Measurements from ENCODE around the gene GOT1.

The GOT1 gene

DNA sequence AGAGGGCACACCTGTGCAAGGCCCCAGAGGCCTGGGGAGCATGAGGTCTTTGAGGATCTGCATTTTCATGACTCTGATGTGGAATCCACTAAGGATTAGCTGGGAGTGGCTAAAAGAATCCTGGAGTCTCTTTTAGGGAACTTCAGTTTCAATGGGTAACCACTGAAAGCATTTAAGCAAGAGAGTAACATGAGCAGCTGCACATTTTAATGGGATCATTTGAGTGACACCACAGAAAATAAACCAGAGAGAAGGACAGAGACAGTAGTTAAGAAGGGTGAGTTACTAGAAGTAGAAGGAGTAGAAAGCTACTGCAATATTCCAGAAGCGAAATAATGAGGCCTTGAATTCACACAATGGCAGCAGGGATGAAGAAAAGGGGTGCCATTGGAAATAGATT, 5.2 kb downstream of the GOT1 start:
- TF ChIP-seq CREB1 (IDR thresholded peaks at IDR 0.05; ENCODE audit: low read depth) (no peak), NFIC (IDR thresholded peaks at IDR 0.05) (no peak), EGR1 (IDR thresholded peaks at IDR 0.05) (no peak), TAF1 (IDR thresholded peaks at IDR 0.05; ENCODE audit: low read depth) (no peak), RAD21 (IDR thresholded peaks at IDR 0.05; ENCODE audit: low read depth) (no peak), EP300 (IDR thresholded peaks at IDR 0.05; ENCODE audit: borderline replicate concordance) (no peak), YY1 (IDR thresholded peaks at IDR 0.05; ENCODE audit: low read depth) (no peak), ZBTB7A (IDR thresholded peaks at IDR 0.05; ENCODE audit: low read depth) (no peak), TCF12 (IDR thresholded peaks at IDR 0.05; ENCODE audit: low read depth) (no peak), CEBPB (IDR thresholded peaks at IDR 0.05) (no peak), FOXM1 (IDR thresholded peaks at IDR 0.05; ENCODE audit: borderline replicate concordance, low read depth) (no peak), TEAD4 (IDR thresholded peaks at IDR 0.05) (no peak)
- TF ChIP-seq, protein P1, sequence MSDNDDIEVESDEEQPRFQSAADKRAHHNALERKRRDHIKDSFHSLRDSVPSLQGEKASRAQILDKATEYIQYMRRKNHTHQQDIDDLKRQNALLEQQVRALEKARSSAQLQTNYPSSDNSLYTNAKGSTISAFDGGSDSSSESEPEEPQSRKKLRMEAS (IDR thresholded peaks at IDR 0.05) = no peak
- TF ChIP-seq, protein P2, sequence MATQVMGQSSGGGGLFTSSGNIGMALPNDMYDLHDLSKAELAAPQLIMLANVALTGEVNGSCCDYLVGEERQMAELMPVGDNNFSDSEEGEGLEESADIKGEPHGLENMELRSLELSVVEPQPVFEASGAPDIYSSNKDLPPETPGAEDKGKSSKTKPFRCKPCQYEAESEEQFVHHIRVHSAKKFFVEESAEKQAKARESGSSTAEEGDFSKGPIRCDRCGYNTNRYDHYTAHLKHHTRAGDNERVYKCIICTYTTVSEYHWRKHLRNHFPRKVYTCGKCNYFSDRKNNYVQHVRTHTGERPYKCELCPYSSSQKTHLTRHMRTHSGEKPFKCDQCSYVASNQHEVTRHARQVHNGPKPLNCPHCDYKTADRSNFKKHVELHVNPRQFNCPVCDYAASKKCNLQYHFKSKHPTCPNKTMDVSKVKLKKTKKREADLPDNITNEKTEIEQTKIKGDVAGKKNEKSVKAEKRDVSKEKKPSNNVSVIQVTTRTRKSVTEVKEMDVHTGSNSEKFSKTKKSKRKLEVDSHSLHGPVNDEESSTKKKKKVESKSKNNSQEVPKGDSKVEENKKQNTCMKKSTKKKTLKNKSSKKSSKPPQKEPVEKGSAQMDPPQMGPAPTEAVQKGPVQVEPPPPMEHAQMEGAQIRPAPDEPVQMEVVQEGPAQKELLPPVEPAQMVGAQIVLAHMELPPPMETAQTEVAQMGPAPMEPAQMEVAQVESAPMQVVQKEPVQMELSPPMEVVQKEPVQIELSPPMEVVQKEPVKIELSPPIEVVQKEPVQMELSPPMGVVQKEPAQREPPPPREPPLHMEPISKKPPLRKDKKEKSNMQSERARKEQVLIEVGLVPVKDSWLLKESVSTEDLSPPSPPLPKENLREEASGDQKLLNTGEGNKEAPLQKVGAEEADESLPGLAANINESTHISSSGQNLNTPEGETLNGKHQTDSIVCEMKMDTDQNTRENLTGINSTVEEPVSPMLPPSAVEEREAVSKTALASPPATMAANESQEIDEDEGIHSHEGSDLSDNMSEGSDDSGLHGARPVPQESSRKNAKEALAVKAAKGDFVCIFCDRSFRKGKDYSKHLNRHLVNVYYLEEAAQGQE (IDR thresholded peaks at IDR 0.05; ENCODE audit: low read depth) = no peak
- TF ChIP-seq, protein P3, sequence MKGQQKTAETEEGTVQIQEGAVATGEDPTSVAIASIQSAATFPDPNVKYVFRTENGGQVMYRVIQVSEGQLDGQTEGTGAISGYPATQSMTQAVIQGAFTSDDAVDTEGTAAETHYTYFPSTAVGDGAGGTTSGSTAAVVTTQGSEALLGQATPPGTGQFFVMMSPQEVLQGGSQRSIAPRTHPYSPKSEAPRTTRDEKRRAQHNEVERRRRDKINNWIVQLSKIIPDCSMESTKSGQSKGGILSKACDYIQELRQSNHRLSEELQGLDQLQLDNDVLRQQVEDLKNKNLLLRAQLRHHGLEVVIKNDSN (IDR thresholded peaks at IDR 0.05) = no peak

DNA sequence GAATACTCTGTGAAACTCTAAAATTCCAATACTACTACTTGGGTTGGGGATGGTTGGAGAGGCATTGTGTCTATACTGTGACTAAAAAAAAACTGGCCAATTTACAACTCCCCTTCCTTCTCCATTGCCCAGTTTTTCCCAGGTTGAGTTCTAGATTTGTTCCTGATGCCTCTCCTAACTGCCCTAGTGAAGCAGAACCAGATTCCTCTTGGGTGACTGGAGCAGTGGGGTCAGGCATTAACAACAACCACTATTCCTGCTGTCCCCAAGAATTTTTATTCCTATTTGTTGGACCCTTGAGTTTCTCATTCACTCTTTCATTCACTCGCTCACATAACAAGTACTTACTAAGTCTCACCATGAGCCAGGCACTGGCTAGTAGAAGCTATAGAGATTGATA, 5.8 kb downstream of the GOT1 start:
- TF ChIP-seq RAD21 (IDR thresholded peaks at IDR 0.05; ENCODE audit: low read depth) (no peak), TEAD4 (IDR thresholded peaks at IDR 0.05) (no peak), CEBPB (IDR thresholded peaks at IDR 0.05) (no peak), CREB1 (IDR thresholded peaks at IDR 0.05; ENCODE audit: low read depth) (no peak), YY1 (IDR thresholded peaks at IDR 0.05; ENCODE audit: low read depth) (no peak), FOXM1 (IDR thresholded peaks at IDR 0.05; ENCODE audit: borderline replicate concordance, low read depth) (no peak), ZBTB7A (IDR thresholded peaks at IDR 0.05; ENCODE audit: low read depth) (no peak), TAF1 (IDR thresholded peaks at IDR 0.05; ENCODE audit: low read depth) (no peak), NFIC (IDR thresholded peaks at IDR 0.05) (no peak)
- TF ChIP-seq, protein P3 (IDR thresholded peaks at IDR 0.05) = no peak
- TF ChIP-seq, protein P2 (IDR thresholded peaks at IDR 0.05; ENCODE audit: low read depth) = no peak
- TF ChIP-seq, protein P1 (IDR thresholded peaks at IDR 0.05) = no peak

DNA sequence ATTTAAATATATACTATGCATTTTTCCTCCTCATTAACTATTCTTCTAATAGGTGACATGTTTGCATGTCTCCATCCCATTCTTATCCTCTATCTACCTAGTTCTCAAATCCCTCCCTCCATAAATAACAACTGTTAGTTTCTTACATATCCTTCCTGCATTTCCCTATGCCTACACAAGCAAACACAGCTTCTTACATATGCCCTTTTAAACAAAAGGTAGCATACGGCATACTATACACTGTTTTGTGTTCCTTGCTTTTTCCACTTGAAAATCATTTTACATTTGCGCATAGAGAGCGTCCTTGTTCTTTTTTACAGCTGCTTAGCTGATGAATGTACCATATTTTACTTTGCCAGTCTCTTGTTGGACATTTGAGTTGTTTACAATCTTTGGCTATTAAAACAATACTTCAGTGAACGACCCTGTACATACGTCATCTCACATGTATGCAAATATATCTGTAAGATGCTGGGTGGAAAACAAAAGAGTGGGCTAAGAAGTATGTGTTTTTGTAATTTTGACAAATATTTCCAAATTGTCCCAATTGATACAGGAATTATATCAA, 7.8 kb downstream of the GOT1 start:
- TF ChIP-seq TEAD4 (IDR thresholded peaks at IDR 0.05) (no peak), RAD21 (IDR thresholded peaks at IDR 0.05; ENCODE audit: low read depth) (no peak), EP300 (IDR thresholded peaks at IDR 0.05; ENCODE audit: borderline replicate concordance) (no peak), CREB1 (IDR thresholded peaks at IDR 0.05; ENCODE audit: low read depth) (no peak), YY1 (IDR thresholded peaks at IDR 0.05; ENCODE audit: low read depth) (no peak), FOXM1 (IDR thresholded peaks at IDR 0.05; ENCODE audit: borderline replicate concordance, low read depth) (no peak), NFIC (IDR thresholded peaks at IDR 0.05) (no peak), CEBPB (IDR thresholded peaks at IDR 0.05) (no peak), EGR1 (IDR thresholded peaks at IDR 0.05) (no peak)
- TF ChIP-seq, protein P3 (IDR thresholded peaks at IDR 0.05) = no peak
- TF ChIP-seq, protein P1 (IDR thresholded peaks at IDR 0.05) = no peak

DNA sequence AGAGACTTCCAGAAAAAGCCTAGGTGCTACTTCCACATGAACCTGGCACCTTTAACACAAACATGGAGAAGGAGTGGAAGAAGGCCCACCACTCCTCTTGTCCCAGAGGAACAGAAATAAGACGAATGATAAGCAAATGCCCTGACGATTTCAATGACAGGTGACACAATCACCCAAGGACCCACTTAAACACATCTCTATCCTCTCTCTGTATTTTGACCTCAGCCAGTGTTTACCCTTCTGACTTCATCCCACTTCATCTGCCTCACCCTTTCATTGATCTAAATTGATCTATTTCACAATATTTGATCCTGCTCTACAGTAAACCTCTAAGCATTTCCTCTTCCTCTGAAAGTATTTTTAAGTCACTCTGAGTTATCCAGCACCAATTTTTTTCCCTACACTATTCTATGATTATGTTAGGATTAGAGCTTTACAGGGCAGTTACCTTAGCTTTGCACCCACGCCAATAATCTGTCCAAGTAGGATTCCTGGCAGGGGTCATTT, 9.1 kb downstream of the GOT1 start:
- no peak for TF ChIP-seq ZBTB7A (IDR thresholded peaks at IDR 0.05; ENCODE audit: low read depth)
- TF ChIP-seq EP300 (IDR thresholded peaks at IDR 0.05; ENCODE audit: borderline replicate concordance) = no peak
- no peak for TF ChIP-seq RAD21 (IDR thresholded peaks at IDR 0.05; ENCODE audit: low read depth)
- no peak for TF ChIP-seq CEBPB (IDR thresholded peaks at IDR 0.05)
- no peak for TF ChIP-seq TCF12 (IDR thresholded peaks at IDR 0.05; ENCODE audit: low read depth)
- TF ChIP-seq, protein P2 (IDR thresholded peaks at IDR 0.05; ENCODE audit: low read depth) = no peak
- TF ChIP-seq, protein P3 (IDR thresholded peaks at IDR 0.05) = no peak
- TF ChIP-seq, protein P1 (IDR thresholded peaks at IDR 0.05) = no peak
- TF ChIP-seq YY1 (IDR thresholded peaks at IDR 0.05; ENCODE audit: low read depth) = no peak
- TF ChIP-seq CREB1 (IDR thresholded peaks at IDR 0.05; ENCODE audit: low read depth) = no peak
- no peak for TF ChIP-seq NFIC (IDR thresholded peaks at IDR 0.05)
- no peak for TF ChIP-seq FOXM1 (IDR thresholded peaks at IDR 0.05; ENCODE audit: borderline replicate concordance, low read depth)
- no peak for TF ChIP-seq EGR1 (IDR thresholded peaks at IDR 0.05)
- no peak for TF ChIP-seq TEAD4 (IDR thresholded peaks at IDR 0.05)
- TF ChIP-seq TAF1 (IDR thresholded peaks at IDR 0.05; ENCODE audit: low read depth) = no peak

All from Ishikawa (cell line).